Endothelial cell of umbilical vein (primary cell): ENCODE results near the gene ZFYVE21. TPM values are rescaled to one million over a fixed set of nuclear protein-coding genes. Genes with fewer than 3 reads are reported as not detected.

Experiments used
- BruUV-seq: library from RNA; stranded (reverse); fragments of 400-500 nt; replicated peaks from 2 replicates; lab custom pipeline; 2021; lab: Mats Ljungman, UMichigan
- CTCF ChIA-PET: fragments of 300-600, 350-600 bp; sonication (Branson Sonifier 250); formaldehyde crosslinking; loops from one replicate; lab custom pipeline; 2021; ENCODE audit warnings: antibody characterized with exemption, inconsistent platforms; lab: Charles Lee
- POLR2A ChIA-PET: fragments of 300-600, 350-600 bp; sonication (Branson Sonifier 250); formaldehyde crosslinking; loops from one replicate; lab custom pipeline; 2021; ENCODE audit warnings: antibody characterized with exemption, inconsistent platforms; lab: Charles Lee
- DNase-seq: peaks from one replicate; pipeline ENCODE4 v3.0.0-alpha.2; 2011; ENCODE audit warnings: low read depth, low spot score
- FAIRE-seq: peaks from 2 replicates; lab custom pipeline; 2011; peaks lifted over from hg19 to GRCh38; lab: Jason Lieb, UNC
- H2AFZ ChIP-seq: 2 replicates; pipeline ENCODE4 v1.6.0; 2012; ENCODE audit warnings: low read depth, low read length, control low read depth, inconsistent platforms
- H3K27ac ChIP-seq: 2 replicates; pipeline ENCODE4 v1.5.1; 2011; ENCODE audit warnings: low read depth, mild to moderate bottlenecking, control low read depth, low read length, moderate library complexity; ENCODE audit not compliant: insufficient read depth
- H3K27me3 ChIP-seq, 2 experiments: 2 replicates each; pipeline versions ENCODE4 v1.6.0 to v1.6.1; 2011; ENCODE audit warnings: low read length in 2 of 2, mixed read lengths in 1 of 2; ENCODE audit not compliant: control insufficient read depth in 2 of 2, insufficient read depth in 2 of 2
- H3K36me3 ChIP-seq, 2 experiments: 2 replicates in 1 of 2; 3 replicates in 1 of 2; pipeline ENCODE4 v1.5.1; 2011; ENCODE audit warnings: low read length in 2 of 2, mild to moderate bottlenecking in 1 of 2, moderate library complexity in 1 of 2; ENCODE audit not compliant: control insufficient read depth in 2 of 2, insufficient read depth in 2 of 2; ENCODE audit errors: extremely low read depth in 1 of 2
- H3K4me1 ChIP-seq: 3 replicates; pipeline ENCODE4 v1.5.1; 2011; ENCODE audit warnings: mild to moderate bottlenecking, low read length; ENCODE audit not compliant: control insufficient read depth, insufficient read depth; ENCODE audit errors: extremely low read depth
- H3K4me2 ChIP-seq: 2 replicates; pipeline ENCODE4 v1.6.1; 2011; ENCODE audit warnings: low read length, control low read depth, mixed read lengths; ENCODE audit not compliant: insufficient read depth
- H3K4me3 ChIP-seq, 3 experiments: fragments of 200-600 bp in 1 of 3; sonication (generic), shearing (Covaris generic) in 1 of 3; replicated peaks in 1 of 3; 2 replicates each; pipeline ENCODE4 v1.5.1; 2011 to 2016; ENCODE audit warnings: control low read depth in 3 of 3, low read length in 3 of 3, mild to moderate bottlenecking in 2 of 3, inconsistent platforms in 1 of 3, low read depth in 1 of 3, moderate library complexity in 1 of 3; ENCODE audit not compliant: insufficient read depth in 1 of 3
- H3K79me2 ChIP-seq: 2 replicates; pipeline ENCODE4 v1.6.0; 2012; ENCODE audit warnings: low read length, inconsistent platforms; ENCODE audit not compliant: control insufficient read depth, insufficient read depth
- H3K9ac ChIP-seq: replicated peaks from 2 replicates; pipeline ENCODE3; 2011; ENCODE audit warnings: low read length, control low read depth; ENCODE audit not compliant: insufficient read depth; ENCODE audit errors: extremely low read depth
- H3K9me1 ChIP-seq: replicated peaks from 3 replicates; pipeline ENCODE4 v1.6.0; 2011; ENCODE audit warnings: mild to moderate bottlenecking, low read length; ENCODE audit not compliant: control insufficient read depth, insufficient read depth; ENCODE audit errors: extremely low read depth
- H3K9me3 ChIP-seq: replicated peaks from 2 replicates; pipeline ENCODE4 v1.5.1; 2012; ENCODE audit warnings: low read length, inconsistent platforms; ENCODE audit not compliant: control insufficient read depth, insufficient read depth
- H4K20me1 ChIP-seq: replicated peaks from 2 replicates; pipeline ENCODE3; 2011; ENCODE audit warnings: mild to moderate bottlenecking, low read length; ENCODE audit not compliant: control insufficient read depth, insufficient read depth; ENCODE audit errors: extremely low read depth
- JUN ChIP-seq: IDR thresholded peaks from 2 replicates; pipeline ENCODE4 v1.6.1; 2011; ENCODE audit warnings: borderline replicate concordance, low read depth; ENCODE audit not compliant: insufficient read length, insufficient read depth
- dilution Hi-C: fragments of 300-500 bp; cut with MboI; formaldehyde crosslinking; loops from one replicate; pipeline ENCODE4 v1.15.0; 2019; ENCODE audit warnings: low sequenced_read_pairs; ENCODE audit not compliant: extremely low pct_ligation_motif_present
- intact Hi-C: fragments of 100-400 bp; cut with micrococcal nuclease; formaldehyde crosslinking; loops from one replicate; pipeline ENCODE4 v1.10.0; 2022
- polyA plus RNA-seq, 4 experiments: library from polyadenylated mRNA; depleted of rRNA in 3 of 4; stranded (reverse) in 3 of 4; unstranded in 1 of 4; fragments of >200 nt; gene quantifications; 2 replicates each; pipeline versions ENCODE4 v1.2.1 to v1.2.3, GENCODE V29; 2011 to 2012; ENCODE audit warnings: missing spikeins in 1 of 4
- total RNA-seq: library from RNA; stranded (reverse); gene quantifications from 2 replicates; pipeline ENCODE4 v1.2.3, GENCODE V29; 2021
- TF ChIP-seq, protein P1 (sequence below), 2 donors: IDR thresholded peaks; 1 replicate in 1 of 2; 2 replicates in 1 of 2; pipeline ENCODE4 v1.5.1; 2011; ENCODE audit warnings: low read length in 2 of 2, mild to moderate bottlenecking in 2 of 2, moderate library complexity in 2 of 2, control low read depth in 1 of 2, inconsistent platforms in 1 of 2, low read depth in 1 of 2; ENCODE audit not compliant: insufficient read depth in 1 of 2; ENCODE audit errors: extremely low read depth in 1 of 2
- TF ChIP-seq, protein P2 (sequence below): IDR thresholded peaks from 2 replicates; pipeline ENCODE4 v1.6.1; 2011; ENCODE audit not compliant: insufficient read depth, insufficient read length

The ZFYVE21 gene
- total and polyA plus RNA-seq, 2 donors (not counting 3 experiments of a cell fraction or from before 2014, with no cell fraction given): 54.5 to 98.3 TPM

DNA sequence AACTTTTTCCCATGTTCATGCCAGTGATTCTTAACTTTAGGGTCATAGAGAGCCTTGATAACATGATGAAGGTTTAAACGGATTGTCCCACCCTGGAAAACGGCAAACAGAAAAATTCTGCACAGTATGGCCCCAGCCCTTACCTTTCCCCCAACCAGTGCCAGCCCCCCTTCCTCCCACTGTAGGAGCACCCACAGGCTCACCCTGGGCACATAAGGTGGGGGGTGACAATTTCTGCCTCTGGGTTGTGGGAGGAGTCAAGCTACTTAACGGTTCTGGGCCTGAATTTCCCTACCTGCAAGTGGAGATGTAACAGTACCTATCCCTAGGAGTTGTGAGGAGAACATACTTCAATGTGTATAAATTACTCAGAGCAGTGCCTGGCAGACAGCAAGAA is 18.4 kb upstream of the ZFYVE21 start:
- CTCF ChIA-PET: interaction anchor here (1.1 kb wide), 1 partner anchor 11 kb away, joined by 3 read pairs; no protein-coding TSS in a partner anchor
- peaks cover 2% of the 10 kb centered on the region for H3K79me2 ChIP-seq

More for the DNA sequence above, 18.4 kb upstream of the ZFYVE21 start:
- Histone ChIP-seq H2AFZ (no peak overlapping the region), H3K4me3 (no peak overlapping the region), H3K27ac (no peak overlapping the region), H3K9me1 (no peaks in the 10 kb centered on the region), H3K9ac (no peak overlapping the region), H3K27me3 (no peaks in the 10 kb centered on the region), H4K20me1 (no peaks in the 10 kb centered on the region), H3K36me3 (peaks cover 6 to 34% of the 10 kb centered on the region in 2 experiments), H3K9me3 (no peaks in the 10 kb centered on the region), H3K4me1 (peaks cover 9% of the 10 kb centered on the region), H3K4me2 (no peak overlapping the region)
- FAIRE-seq (no peak), DNase-seq (no peak)
- no peak for TF ChIP-seq JUN
- TF ChIP-seq, protein P1, sequence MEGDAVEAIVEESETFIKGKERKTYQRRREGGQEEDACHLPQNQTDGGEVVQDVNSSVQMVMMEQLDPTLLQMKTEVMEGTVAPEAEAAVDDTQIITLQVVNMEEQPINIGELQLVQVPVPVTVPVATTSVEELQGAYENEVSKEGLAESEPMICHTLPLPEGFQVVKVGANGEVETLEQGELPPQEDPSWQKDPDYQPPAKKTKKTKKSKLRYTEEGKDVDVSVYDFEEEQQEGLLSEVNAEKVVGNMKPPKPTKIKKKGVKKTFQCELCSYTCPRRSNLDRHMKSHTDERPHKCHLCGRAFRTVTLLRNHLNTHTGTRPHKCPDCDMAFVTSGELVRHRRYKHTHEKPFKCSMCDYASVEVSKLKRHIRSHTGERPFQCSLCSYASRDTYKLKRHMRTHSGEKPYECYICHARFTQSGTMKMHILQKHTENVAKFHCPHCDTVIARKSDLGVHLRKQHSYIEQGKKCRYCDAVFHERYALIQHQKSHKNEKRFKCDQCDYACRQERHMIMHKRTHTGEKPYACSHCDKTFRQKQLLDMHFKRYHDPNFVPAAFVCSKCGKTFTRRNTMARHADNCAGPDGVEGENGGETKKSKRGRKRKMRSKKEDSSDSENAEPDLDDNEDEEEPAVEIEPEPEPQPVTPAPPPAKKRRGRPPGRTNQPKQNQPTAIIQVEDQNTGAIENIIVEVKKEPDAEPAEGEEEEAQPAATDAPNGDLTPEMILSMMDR (IDR thresholded peaks at IDR 0.05; ENCODE audit: extremely low read depth in 1 of 2, insufficient read depth in 1 of 2, low read depth in 1 of 2, low read length in 2 of 2): no peak
- TF ChIP-seq, protein P2, sequence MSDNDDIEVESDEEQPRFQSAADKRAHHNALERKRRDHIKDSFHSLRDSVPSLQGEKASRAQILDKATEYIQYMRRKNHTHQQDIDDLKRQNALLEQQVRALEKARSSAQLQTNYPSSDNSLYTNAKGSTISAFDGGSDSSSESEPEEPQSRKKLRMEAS: no peak
- BruUV-seq: no TSS peak
- intact Hi-C loops: no loop called here
- POLR2A ChIA-PET: no interaction called here
- dilution Hi-C loops: no loop called here
